Bronchial epithelial cell (primary cell): ENCODE measurements around the gene PIEZO1. TPM values are rescaled to one million over a fixed set of nuclear protein-coding genes. Genes with fewer than 3 reads are reported as not detected.

Experiments used
- DNase-seq: peaks from one replicate; pipeline ENCODE4 v3.0.0-alpha.2; 2010; ENCODE audit warnings: low read depth
- FAIRE-seq: peaks from 2 replicates; lab custom pipeline; 2011; peaks lifted over from hg19 to GRCh38; lab: Jason Lieb, UNC
- H3K27me3 ChIP-seq: 2 replicates; pipeline ENCODE4 v1.5.1; 2011; ENCODE audit warnings: low read length; ENCODE audit not compliant: control insufficient read depth, insufficient read depth
- H3K36me3 ChIP-seq: 2 replicates; pipeline ENCODE4 v1.5.1; 2011; ENCODE audit warnings: low read length; ENCODE audit not compliant: control insufficient read depth, insufficient read depth
- H3K4me3 ChIP-seq: 2 replicates; pipeline ENCODE4 v1.5.1; 2011; ENCODE audit warnings: mild to moderate bottlenecking, low read depth, low read length, control low read depth
- total RNA-seq: library from RNA; depleted of rRNA; stranded (reverse); fragments of >200 nt; gene quantifications from 2 replicates; pipeline ENCODE4 v1.2.1, GENCODE V29; 2014
- TF ChIP-seq, protein P1 (sequence below): IDR thresholded peaks from 2 replicates; pipeline ENCODE4 v1.5.1; 2011; ENCODE audit warnings: mild to moderate bottlenecking, moderate library complexity, low read length, control low read depth, inconsistent platforms; ENCODE audit not compliant: insufficient read depth, severe bottlenecking

The PIEZO1 gene
- total RNA-seq, 1 donor from 2014 or later, result 98.2 TPM

DNA sequence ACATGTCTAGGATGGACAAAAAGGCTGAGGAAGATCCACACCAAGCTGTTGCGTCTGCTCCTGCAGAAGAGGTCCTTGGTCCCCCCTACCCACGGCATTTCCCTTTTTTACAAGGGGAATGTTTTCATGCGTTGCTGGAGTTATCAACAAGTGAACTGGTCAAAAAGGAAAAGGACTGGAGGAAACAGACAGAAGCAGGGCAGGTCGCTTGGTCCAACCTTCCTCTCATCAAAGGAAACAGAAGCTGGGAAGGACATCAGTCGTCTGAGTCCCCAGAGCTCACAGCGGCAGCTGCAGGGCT, 26.1 kb downstream of the PIEZO1 start:
- peaks cover 13% of the 10 kb centered on the region for H3K36me3 ChIP-seq
- DNase-seq (no peak), FAIRE-seq (no peak)
- TF ChIP-seq, protein P1, sequence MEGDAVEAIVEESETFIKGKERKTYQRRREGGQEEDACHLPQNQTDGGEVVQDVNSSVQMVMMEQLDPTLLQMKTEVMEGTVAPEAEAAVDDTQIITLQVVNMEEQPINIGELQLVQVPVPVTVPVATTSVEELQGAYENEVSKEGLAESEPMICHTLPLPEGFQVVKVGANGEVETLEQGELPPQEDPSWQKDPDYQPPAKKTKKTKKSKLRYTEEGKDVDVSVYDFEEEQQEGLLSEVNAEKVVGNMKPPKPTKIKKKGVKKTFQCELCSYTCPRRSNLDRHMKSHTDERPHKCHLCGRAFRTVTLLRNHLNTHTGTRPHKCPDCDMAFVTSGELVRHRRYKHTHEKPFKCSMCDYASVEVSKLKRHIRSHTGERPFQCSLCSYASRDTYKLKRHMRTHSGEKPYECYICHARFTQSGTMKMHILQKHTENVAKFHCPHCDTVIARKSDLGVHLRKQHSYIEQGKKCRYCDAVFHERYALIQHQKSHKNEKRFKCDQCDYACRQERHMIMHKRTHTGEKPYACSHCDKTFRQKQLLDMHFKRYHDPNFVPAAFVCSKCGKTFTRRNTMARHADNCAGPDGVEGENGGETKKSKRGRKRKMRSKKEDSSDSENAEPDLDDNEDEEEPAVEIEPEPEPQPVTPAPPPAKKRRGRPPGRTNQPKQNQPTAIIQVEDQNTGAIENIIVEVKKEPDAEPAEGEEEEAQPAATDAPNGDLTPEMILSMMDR, result no peak
- H3K27me3 ChIP-seq, result no peaks in the 10 kb centered on the region
- H3K4me3 ChIP-seq, result no peak overlapping the region

DNA sequence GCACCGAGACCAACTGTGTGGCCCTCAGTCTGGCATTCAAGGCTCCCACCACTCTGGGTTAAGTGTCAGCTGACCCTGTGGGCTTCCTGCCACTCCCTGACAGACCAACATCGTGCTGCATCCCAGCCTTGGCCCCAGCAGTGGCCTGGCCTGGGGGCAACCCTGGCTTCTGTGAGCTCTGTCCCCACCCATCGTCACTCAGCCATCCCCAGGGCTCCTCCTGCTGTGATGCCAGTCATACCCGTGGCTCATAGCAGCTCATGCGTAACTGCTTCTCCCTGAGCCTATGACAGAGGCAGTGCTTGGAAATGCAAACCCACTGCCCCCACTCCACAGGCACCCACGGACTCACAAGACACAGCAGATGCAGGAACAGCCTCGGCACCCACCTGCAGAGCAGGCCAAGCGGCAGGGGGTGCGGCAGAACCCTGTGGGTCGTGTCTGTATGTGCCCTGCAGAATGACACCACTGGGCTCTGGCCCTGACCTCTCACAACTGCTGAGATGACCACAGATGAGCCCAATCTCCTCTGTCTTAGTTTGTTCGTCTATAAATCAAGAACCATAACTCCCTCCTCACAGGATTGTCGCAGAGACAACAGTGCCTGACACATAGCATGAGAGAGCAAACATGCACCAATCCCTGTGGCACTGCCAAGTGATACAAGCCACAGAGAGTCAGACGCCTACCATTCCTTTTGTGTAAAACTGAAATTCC, 26.6 kb downstream of the PIEZO1 start:
- TF ChIP-seq, protein P1, result no peak
- FAIRE-seq (no peak), DNase-seq (no peak)
- Histone ChIP-seq H3K27me3 (no peaks in the 10 kb centered on the region), H3K4me3 (no peak overlapping the region), H3K36me3 (peaks cover 11% of the 10 kb centered on the region)

DNA sequence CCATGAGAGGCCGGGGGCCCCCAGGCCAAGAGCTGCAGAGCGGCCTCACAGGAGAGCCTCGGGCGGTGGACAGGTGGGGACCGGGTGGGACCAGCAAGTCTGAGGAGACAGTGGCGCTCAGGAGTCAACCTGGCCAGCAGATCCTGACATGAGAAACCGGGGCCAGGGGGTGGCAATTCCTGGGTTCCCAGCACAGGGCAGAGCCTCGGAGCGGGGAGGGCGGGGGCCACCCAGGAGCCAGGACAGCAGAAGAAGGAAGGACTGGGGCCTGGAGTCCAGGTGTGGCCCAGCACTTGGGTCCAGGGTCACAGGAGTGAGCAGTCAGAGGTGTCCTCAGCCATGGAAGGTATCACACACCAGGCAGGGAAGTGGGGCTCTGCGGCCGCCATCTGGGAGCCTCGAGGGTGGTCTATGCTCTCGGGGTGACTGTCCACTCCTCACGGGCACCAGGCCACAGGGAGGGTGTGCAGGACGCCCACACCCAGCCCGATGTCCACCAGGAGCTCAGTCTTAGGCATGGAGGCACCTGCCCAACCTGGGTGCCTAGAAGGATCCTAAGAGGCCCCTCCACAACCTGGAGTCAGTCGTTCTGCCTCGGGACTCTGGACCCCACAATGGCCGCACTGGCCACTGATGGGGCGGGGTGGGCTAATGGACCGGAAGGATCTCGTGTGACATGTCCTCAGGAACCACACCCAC, 29.1 kb downstream of the PIEZO1 start:
- TF ChIP-seq, protein P1, result no peak
- no peak for DNase-seq
- Histone ChIP-seq H3K36me3 (peaks cover 13% of the 10 kb centered on the region), H3K4me3 (no peak overlapping the region), H3K27me3 (no peaks in the 10 kb centered on the region)
- no peak for FAIRE-seq

DNA sequence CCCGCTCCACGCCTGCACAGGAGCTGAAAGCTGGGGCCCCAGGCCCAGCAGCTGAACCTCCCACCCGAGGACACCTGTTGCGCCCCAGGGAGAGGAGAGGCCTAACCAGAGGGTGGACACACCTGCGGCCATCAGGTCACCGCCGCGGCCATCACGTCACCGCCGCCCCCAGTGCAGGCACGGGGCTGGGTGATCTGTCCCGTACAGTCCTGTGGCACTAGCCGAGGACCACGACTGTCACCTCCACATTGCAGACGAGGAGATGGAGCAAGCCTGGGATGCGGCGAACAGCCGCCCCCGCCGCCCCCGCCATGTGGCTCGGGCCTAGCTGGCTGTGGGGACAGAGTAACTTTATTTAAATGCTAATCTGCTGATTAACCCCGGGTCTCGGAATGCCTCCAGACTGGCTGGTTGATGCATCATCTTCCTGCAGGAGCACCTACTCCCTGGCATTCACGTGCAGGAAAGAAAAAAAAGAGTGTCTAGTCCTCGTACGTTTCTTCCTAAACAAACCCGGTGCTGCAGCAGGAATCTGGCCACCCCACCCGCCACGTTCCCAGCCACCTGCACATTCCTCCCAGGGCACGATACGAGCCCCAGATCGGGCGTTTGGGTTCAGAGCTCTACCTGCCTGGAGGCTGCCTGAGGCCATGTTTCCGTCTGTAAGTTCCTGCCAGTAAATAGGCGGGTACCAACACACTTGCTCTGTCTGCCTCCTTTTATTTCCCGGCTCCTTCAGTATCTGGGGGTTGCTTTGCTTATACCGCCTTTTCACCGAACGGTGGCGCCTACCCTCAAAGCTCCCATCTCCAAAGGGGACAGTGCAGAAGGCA, 29.9 kb downstream of the PIEZO1 start:
- peak; percentile 73 for DNase-seq
- Histone ChIP-seq H3K36me3 (peaks cover 15% of the 10 kb centered on the region), H3K4me3 (no peak overlapping the region), H3K27me3 (no peaks in the 10 kb centered on the region)
- TF ChIP-seq, protein P1, result peak; percentile 42
- no peak for FAIRE-seq

DNA sequence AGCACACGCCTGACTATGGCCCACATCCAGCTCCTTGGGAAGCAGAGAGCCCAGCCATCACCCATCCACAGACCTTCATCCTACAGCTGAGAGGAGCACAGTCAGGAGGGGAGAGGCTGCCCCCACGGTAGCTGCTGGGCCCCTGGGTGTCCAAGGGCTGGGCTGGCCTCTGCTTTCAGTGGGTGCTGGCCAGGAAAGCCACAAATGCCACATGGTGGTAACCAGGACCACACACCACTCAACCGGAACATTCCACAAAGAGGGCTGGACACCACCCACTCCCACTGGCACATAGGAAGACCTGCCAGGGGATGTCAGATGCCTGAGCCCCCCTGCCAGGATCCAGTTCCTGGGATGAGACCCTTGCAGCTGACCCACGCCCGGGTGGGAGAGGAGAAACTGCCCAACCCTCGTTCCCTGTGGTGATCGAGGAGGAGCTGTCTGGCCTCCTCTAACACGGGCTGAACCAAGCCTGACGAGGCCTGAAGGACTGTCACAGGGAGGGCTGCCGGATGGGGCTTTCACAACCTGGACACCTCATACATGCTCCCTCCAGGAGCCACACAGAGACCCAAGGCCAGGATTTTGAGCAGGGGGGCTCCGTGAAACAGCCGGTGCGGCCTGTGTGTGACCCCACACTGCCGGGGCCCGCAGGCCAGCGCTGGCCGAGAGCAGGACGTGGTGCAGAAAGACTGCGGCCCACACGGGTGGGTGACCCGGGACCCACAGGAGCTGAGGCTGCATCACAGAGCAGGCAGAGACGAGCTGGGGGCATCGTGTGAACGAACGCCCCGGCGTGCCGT, 30.7 kb downstream of the PIEZO1 start:
- Histone ChIP-seq H3K27me3 (no peaks in the 10 kb centered on the region), H3K36me3 (peaks cover 15% of the 10 kb centered on the region), H3K4me3 (no peak overlapping the region)
- DNase-seq (no peak), FAIRE-seq (no peak)
- TF ChIP-seq, protein P1, result no peak
